Dedifferentiated amniotic fluid mesenchymal stem cell (primary cell): ENCODE measurements around the gene PTPRF.
A peak's percentile ranks its signal among the peaks of the same experiment; 100 is the strongest.

ENCODE experiments used
- DNase-seq: peaks from one replicate; pipeline ENCODE4 v3.0.0-alpha.2; 2016; ENCODE audit errors: extremely low spot score

PTPRF gene

GRCh38 chr1:43513471-43514173 is 17.1 kb upstream of the PTPRF start:
- DNase-seq: no peak

- DNase-seq: no peak
Measured at GRCh38 chr1:43518935-43519686, 11.6 kb upstream of the PTPRF start.

- no peak for DNase-seq
Measured at GRCh38 chr1:43520100-43520778, 10.4 kb upstream of the PTPRF start.

- DNase-seq: no peak
Measured at GRCh38 chr1:43521078-43521477, 9.6 kb upstream of the PTPRF start.

- DNase-seq: no peak
Measured at GRCh38 chr1:43521756-43522155, 8.9 kb upstream of the PTPRF start.

GRCh38 chr1:43522431-43522775 is 8.3 kb upstream of the PTPRF start:
- DNase-seq: no peak

GRCh38 chr1:43522776-43523480 is 7.8 kb upstream of the PTPRF start:
- DNase-seq: no peak

GRCh38 chr1:43524804-43525203 is 5.9 kb upstream of the PTPRF start:
- DNase-seq: no peak

GRCh38 chr1:43526002-43526401 is 4.7 kb upstream of the PTPRF start:
- no peak for DNase-seq

GRCh38 chr1:43527111-43527878 is 3.4 kb upstream of the PTPRF start:
- no peak for DNase-seq

GRCh38 chr1:43529206-43529731 is 1.4 kb upstream of the PTPRF start:
- peak; percentile 90 for DNase-seq

- DNase-seq: no peak
Measured at GRCh38 chr1:43531107-43531905, 623 bp downstream of the PTPRF start.

- DNase-seq: no peak
Measured at GRCh38 chr1:43531906-43532584, 1.4 kb downstream of the PTPRF start.

GRCh38 chr1:43532716-43533115 is 2.0 kb downstream of the PTPRF start:
- no peak for DNase-seq

- DNase-seq: no peak
Measured at GRCh38 chr1:43533584-43533983, 2.9 kb downstream of the PTPRF start.

GRCh38 chr1:43534256-43534655 is 3.6 kb downstream of the PTPRF start:
- no peak for DNase-seq

GRCh38 chr1:43536196-43536863 is 5.6 kb downstream of the PTPRF start:
- DNase-seq: no peak

- no peak for DNase-seq
Measured at GRCh38 chr1:43536864-43537358, 6.2 kb downstream of the PTPRF start.
